HCT116 (cell line): Measurements from ENCODE around the gene FAT2. TPM values are rescaled to one million over a fixed set of nuclear protein-coding genes. Genes with fewer than 3 reads are reported as not detected.

Experiments
- ATAC-seq: fragments of 200-7000 bp; cut with Tn5 transposase; 2 replicates; pipeline ENCODE4 v1.9.1; 2020; ENCODE audit warnings: mild to moderate bottlenecking, moderate library complexity
- BruUV-seq: library from RNA; stranded (reverse); fragments of 400-500 nt; replicated peaks from 2 replicates; lab custom pipeline; 2021; lab: Mats Ljungman, UMichigan
- CTCF ChIA-PET: fragments of 300-600 bp; sonication (Branson Sonifier 250); formaldehyde crosslinking; loops from one replicate; lab custom pipeline; 2021; ENCODE audit warnings: antibody characterized with exemption; lab: Charles Lee
- POLR2A ChIA-PET: fragments of 300-600, 350-600 bp; sonication (Branson Sonifier 250); formaldehyde crosslinking; loops from one replicate; lab custom pipeline; 2021; ENCODE audit warnings: antibody characterized with exemption; lab: Charles Lee
- RAD21 ChIA-PET, 2 experiments: fragments of 300-600 bp; sonication (Branson Sonifier 250); formaldehyde crosslinking; loops; one replicate each; lab custom pipeline; 2023; ENCODE audit warnings: low total read pairs in 2 of 2; ENCODE audit not compliant: uncharacterized antibody in 2 of 2, unreplicated experiment in 2 of 2, low non-redundant PET in 1 of 2; lab: Charles Lee
- DNase-seq: peaks from one replicate; pipeline ENCODE4 v3.0.0-alpha.2; 2010; ENCODE audit warnings: low read depth, low spot score
- H2AFZ ChIP-seq: fragments of 200-600 bp; shearing (Covaris generic), sonication (generic); 2 replicates; pipeline ENCODE4 v1.6.1; 2017; ENCODE audit warnings: low read depth, mixed run types, mixed read lengths, antibody characterized with exemption, low read length; ENCODE audit not compliant: poor library complexity, severe bottlenecking
- H3K27ac ChIP-seq: 2 replicates; pipeline ENCODE4 v1.5.1; 2012; ENCODE audit warnings: low read depth, low read length
- H3K27me3 ChIP-seq: fragments of 200-600 bp; sonication (generic); 2 replicates; pipeline ENCODE4 v1.6.1; 2016; ENCODE audit warnings: mixed run types, low read length, mixed read lengths; ENCODE audit not compliant: insufficient read depth
- H3K36me3 ChIP-seq, 2 experiments: fragments of 200-500 bp in 1 of 2; fragments of 200-600 bp in 1 of 2; sonication (Bioruptor generic) in 1 of 2; sonication (generic) in 1 of 2; 2 replicates each; pipeline versions ENCODE4 v1.5.1 to v1.6.1; 2014 to 2016; ENCODE audit warnings: low read length in 2 of 2, inconsistent platforms in 1 of 2, mixed read lengths in 1 of 2, mixed run types in 1 of 2; ENCODE audit not compliant: insufficient read depth in 2 of 2, control insufficient read depth in 1 of 2
- H3K4me1 ChIP-seq, 2 experiments: fragments of 200-600 bp in 1 of 2; sonication (generic) in 1 of 2; 2 replicates each; pipeline versions ENCODE4 v1.5.1 to v1.6.1; 2012 to 2017; ENCODE audit warnings: low read length in 2 of 2, inconsistent platforms in 1 of 2, mild to moderate bottlenecking in 1 of 2, mixed read lengths in 1 of 2, mixed run types in 1 of 2, moderate library complexity in 1 of 2; ENCODE audit not compliant: insufficient read depth in 2 of 2, control insufficient read depth in 1 of 2
- H3K4me2 ChIP-seq: fragments of 200-600 bp; sonication (generic); 2 replicates; pipeline ENCODE4 v1.6.1; 2017; ENCODE audit warnings: mixed run types, low read length, mixed read lengths
- H3K4me3 ChIP-seq, 2 experiments: fragments of 200-600 bp in 1 of 2; sonication (generic) in 1 of 2; replicated peaks in 1 of 2; 2 replicates each; pipeline ENCODE4 v1.5.1; 2011 to 2016; ENCODE audit warnings: low read length in 2 of 2, control low read depth in 1 of 2, low read depth in 1 of 2, mild to moderate bottlenecking in 1 of 2, mixed read lengths in 1 of 2, mixed run types in 1 of 2
- H3K79me2 ChIP-seq: fragments of 200-600 bp; sonication (generic); 2 replicates; pipeline ENCODE4 v1.6.1; 2017; ENCODE audit warnings: mild to moderate bottlenecking, mixed run types, low read length, moderate library complexity, mixed read lengths; ENCODE audit not compliant: insufficient read depth
- H3K9ac ChIP-seq: fragments of 200-600 bp; sonication (generic); 2 replicates; pipeline ENCODE4 v1.6.1; 2016; ENCODE audit warnings: low read length, mixed read lengths
- H3K9me2 ChIP-seq: fragments of 200-600 bp; sonication (generic), shearing (Covaris generic); 2 replicates; pipeline ENCODE4 v1.6.1; 2017; ENCODE audit warnings: mixed run types, mild to moderate bottlenecking, moderate library complexity; ENCODE audit not compliant: insufficient read depth
- H3K9me3 ChIP-seq, 2 experiments: fragments of 200-500 bp in 1 of 2; fragments of 200-600 bp in 1 of 2; sonication (Bioruptor generic) in 1 of 2; sonication (generic) in 1 of 2; 2 replicates each; pipeline ENCODE4 v1.6.1; 2014 to 2017; ENCODE audit warnings: low read length in 2 of 2, mixed read lengths in 2 of 2, inconsistent platforms in 1 of 2, low read depth in 1 of 2, mild to moderate bottlenecking in 1 of 2, mixed run types in 1 of 2, moderate library complexity in 1 of 2; ENCODE audit not compliant: control insufficient read depth in 1 of 2, insufficient read depth in 1 of 2
- H4K20me1 ChIP-seq: fragments of 200-600 bp; sonication (generic), shearing (Covaris generic); 2 replicates; pipeline ENCODE4 v1.6.1; 2017; ENCODE audit warnings: mixed run types, mild to moderate bottlenecking, moderate library complexity; ENCODE audit not compliant: insufficient read depth
- ATF3 ChIP-seq: IDR thresholded peaks from 2 replicates; pipeline ENCODE4 v1.6.1; 2012
- EZH2 ChIP-seq: fragments of 200-600 bp; sonication (generic); IDR thresholded peaks from 2 replicates; pipeline ENCODE4 v1.6.1; 2017; ENCODE audit warnings: antibody characterized with exemption, mixed run types
- EZH2phosphoT487 ChIP-seq: fragments of 200-600 bp; IDR thresholded peaks from 2 replicates; pipeline ENCODE4 v1.6.1; 2018; ENCODE audit warnings: antibody characterized with exemption, borderline replicate concordance
- JUND ChIP-seq: IDR thresholded peaks from 2 replicates; pipeline ENCODE4 v1.6.1; 2012
- POLR2A ChIP-seq: IDR thresholded peaks from 2 replicates; pipeline ENCODE4 v1.7.0; 2011; ENCODE audit warnings: borderline replicate concordance; ENCODE audit not compliant: insufficient read depth, insufficient read length; ENCODE audit errors: extremely low read depth
- POLR2AphosphoS5 ChIP-seq: IDR thresholded peaks from 2 replicates; pipeline ENCODE4 v1.6.1; 2011; ENCODE audit warnings: mild to moderate bottlenecking, low read depth, low read length, moderate library complexity
- RAD21 ChIP-seq: IDR thresholded peaks from 2 replicates; pipeline ENCODE4 v1.6.1; 2012; ENCODE audit warnings: low read depth, mild to moderate bottlenecking
- REST ChIP-seq: IDR thresholded peaks from 2 replicates; pipeline ENCODE4 v1.6.1; 2012; ENCODE audit warnings: low read depth
- SIN3A ChIP-seq: IDR thresholded peaks from 2 replicates; pipeline ENCODE4 v1.6.1; 2012; ENCODE audit warnings: low read depth
- SRF ChIP-seq: IDR thresholded peaks from 2 replicates; pipeline ENCODE4 v1.6.1; 2012; ENCODE audit warnings: low read depth
- TCF7L2 ChIP-seq: IDR thresholded peaks from 2 replicates; pipeline ENCODE4 v1.7.0; 2011; ENCODE audit warnings: borderline replicate concordance, inconsistent platforms; ENCODE audit not compliant: insufficient read depth, insufficient read length; ENCODE audit errors: extremely low read depth
- YY1 ChIP-seq: IDR thresholded peaks from 2 replicates; pipeline ENCODE4 v1.6.1; 2011; ENCODE audit warnings: low read length, low read depth, moderate library complexity, mild to moderate bottlenecking; ENCODE audit not compliant: insufficient replicate concordance; ENCODE audit errors: extremely low read depth
- ZBTB33 ChIP-seq: IDR thresholded peaks from 2 replicates; pipeline ENCODE4 v1.6.1; 2011; ENCODE audit warnings: mild to moderate bottlenecking, low read length, moderate library complexity; ENCODE audit not compliant: insufficient replicate concordance; ENCODE audit errors: extremely low read depth
- intact Hi-C: fragments of 100-400 bp; cut with micrococcal nuclease; formaldehyde crosslinking; loops from 2 replicates; pipeline ENCODE4 v1.10.0; 2022
- total RNA-seq: library from RNA; stranded (reverse); gene quantifications from one replicate; pipeline ENCODE4 v1.2.1, GENCODE V29; 2021; ENCODE audit not compliant: unreplicated experiment

FAT2 gene
- total RNA-seq, 1 experiment from 2014 or later = 0.05 TPM

DNA sequence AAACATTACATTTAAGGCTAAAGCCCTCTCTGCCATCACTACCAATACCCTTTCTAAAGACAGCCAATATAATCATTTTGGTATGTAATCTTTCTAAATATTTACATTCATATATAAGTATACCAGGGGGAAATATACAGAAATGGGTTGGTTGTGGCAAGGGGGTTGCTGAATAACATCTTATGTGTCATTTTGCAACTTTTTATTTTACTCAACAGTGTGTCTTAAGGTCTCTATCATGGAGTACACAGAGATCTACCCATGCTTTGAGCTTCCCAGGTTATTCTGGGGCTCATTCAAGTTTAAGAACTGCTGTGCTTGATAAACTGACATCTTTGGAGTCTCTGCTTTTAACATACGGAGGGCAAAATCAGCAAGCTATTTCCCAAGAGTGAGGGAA is 7.4 kb upstream of the FAT2 start:
- Histone ChIP-seq H3K4me2 (no peak overlapping the region), H3K9me3 (no peaks in the 10 kb centered on the region), H2AFZ (no peak overlapping the region), H3K27me3 (no peaks in the 10 kb centered on the region; the same call in 1 of the 2 replicates), H3K27ac (no peak overlapping the region), H3K9me2 (no peaks in the 10 kb centered on the region), H3K79me2 (no peaks in the 10 kb centered on the region), H3K4me3 (no peak overlapping the region), H3K4me1 (no peaks in the 10 kb centered on the region), H3K36me3 (no peaks in the 10 kb centered on the region), H4K20me1 (no peaks in the 10 kb centered on the region), H3K9ac (no peak overlapping the region)
- DNase-seq (no peak), ATAC-seq (no peak)
- CTCF ChIA-PET = no interaction called here
- BruUV-seq = no TSS peak
- intact Hi-C loops = no loop called here
- POLR2A ChIA-PET = interaction anchor here (1.7 kb wide), 1 partner anchor 20 kb away, joined by 4 read pairs; no protein-coding TSS in a partner anchor
- RAD21 ChIA-PET = no interaction called here
- no peak for TF ChIP-seq REST
- no peak for TF ChIP-seq EZH2
- no peak for TF ChIP-seq YY1
- TF ChIP-seq ZBTB33 = no peak
- no peak for TF ChIP-seq SIN3A
- no peak for TF ChIP-seq JUND
- TF ChIP-seq SRF = no peak
- TF ChIP-seq RAD21 = no peak
- no peak for TF ChIP-seq ATF3
- TF ChIP-seq EZH2phosphoT487 = no peak
- TF ChIP-seq POLR2A = no peak
- no peak for TF ChIP-seq TCF7L2
- TF ChIP-seq POLR2AphosphoS5 = no peak
